Esophagus muscularis mucosa (tissue), 4 donors: ENCODE results near the gene NRG2. TPM values are rescaled to one million over a fixed set of nuclear protein-coding genes. Genes with fewer than 3 reads are reported as not detected.

Experiments
- DNase-seq: peaks from one replicate; pipeline ENCODE4 v3.0.0-alpha.2; 2017; ENCODE audit errors: extremely low spot score
- H3K27ac ChIP-seq, 4 donors: fragments of 200-600 bp; sonication (generic); replicated peaks in 1 of 4; 1 replicate in 3 of 4; 2 replicates in 1 of 4; pipeline ENCODE4 v1.5.1; 2016 to 2019; ENCODE audit warnings: mild to moderate bottlenecking in 1 of 4
- H3K27me3 ChIP-seq, 4 donors: fragments of 200-600 bp; sonication (generic); one replicate each; pipeline versions ENCODE4 v1.5.1 to v1.6.0; 2016 to 2019
- H3K36me3 ChIP-seq, 4 donors: fragments of 200-600 bp; sonication (generic); one replicate each; pipeline ENCODE4 v1.5.1; 2016 to 2019
- H3K4me1 ChIP-seq, 4 donors: fragments of 200-600 bp; sonication (generic); one replicate each; pipeline ENCODE4 v1.5.1; 2016 to 2019
- H3K4me3 ChIP-seq, 4 donors: fragments of 200-600 bp; sonication (generic); 1 replicate in 2 of 4; 2 replicates in 2 of 4; pipeline ENCODE4 v1.5.1; 2016 to 2019; ENCODE audit warnings: mild to moderate bottlenecking in 4 of 4, moderate library complexity in 1 of 4
- H3K9me3 ChIP-seq, 4 donors: fragments of 200-600 bp; sonication (generic); 1 replicate in 3 of 4; 2 replicates in 1 of 4; pipeline ENCODE4 v1.5.1; 2016 to 2019
- EP300 ChIP-seq: sonication (generic); formaldehyde crosslinking; IDR thresholded peaks from one replicate; pipeline ENCODE4 v1.6.1; 2017; ENCODE audit warnings: antibody characterized with exemption
- POLR2A ChIP-seq: fragments of 450-650 bp; IDR thresholded peaks from one replicate; pipeline ENCODE4 v1.6.1; 2017; ENCODE audit warnings: antibody characterized with exemption, moderate library complexity, mild to moderate bottlenecking, low read depth
- POLR2AphosphoS5 ChIP-seq, 2 donors: sonication (generic); formaldehyde crosslinking; IDR thresholded peaks; one replicate each; pipeline ENCODE4 v1.6.1; 2017; ENCODE audit warnings: antibody characterized with exemption in 2 of 2
- WGBS: methylation state at CpG from one replicate; pipeline ENCODE4 v1.1.5; 2018; 5-methylcytosine and 5-hydroxymethylcytosine counted together
- intact Hi-C: fragments of 100-400 bp; cut with DNase I; formaldehyde crosslinking; loops from one replicate; pipeline ENCODE4 v1.15.1; 2023
- total RNA-seq, 4 donors: library from RNA; depleted of rRNA; stranded (reverse); fragments of >200 nt; gene quantifications; one replicate each; pipeline versions ENCODE4 v1.1.0 to v1.2.1, GENCODE V29; 2016
- TF ChIP-seq, protein P1 (sequence below), 3 experiments: fragments of 200-600 bp in 2 of 3; fragments of 450-650 bp in 1 of 3; sonication (generic) in 2 of 3; IDR thresholded peaks; one replicate each; pipeline ENCODE4 v1.5.1; 2017 to 2019; ENCODE audit warnings: antibody characterized with exemption in 3 of 3, mild to moderate bottlenecking in 2 of 3, moderate library complexity in 1 of 3

The NRG2 gene
- total RNA-seq, 4 donors from 2014 or later = 2.8 to 5.0 (median 4.1) TPM

DNA sequence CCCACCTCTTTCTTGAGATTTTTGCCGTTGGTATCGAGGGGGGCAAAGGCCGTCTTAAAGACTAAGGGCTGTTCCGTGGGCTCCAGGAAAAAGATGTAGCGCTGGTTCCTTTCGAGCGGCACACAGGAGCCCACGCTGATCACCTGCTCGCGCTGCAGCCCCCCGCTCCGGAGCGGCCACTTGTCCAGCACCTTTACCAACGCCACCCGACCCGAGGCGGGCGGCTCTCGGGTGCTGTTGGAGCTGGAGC is 781 bp downstream of the NRG2 start:
- Histone ChIP-seq H3K4me3 (peak overlapping the region; percentile 68 to 84 (median 80)), H3K27ac (peak overlapping the region; percentile 76 to 82 (median 80)), H3K4me1 (peaks cover 46 to 57% (median 55%) of the 10 kb centered on the region in 4 donors), H3K27me3 (no peaks in the 10 kb centered on the region), H3K9me3 (no peaks in the 10 kb centered on the region), H3K36me3 (no peaks in the 10 kb centered on the region)
- intact Hi-C loops = loop anchor here (2.0 kb wide), 1 partner anchor 74 kb away; no protein-coding TSS in a partner anchor
- WGBS = 0% methylated on average over 9 of the region's 19 CpGs
- no peak for TF ChIP-seq POLR2AphosphoS5 (IDR thresholded peaks at IDR 0.05)
- TF ChIP-seq POLR2A = no peak
- DNase-seq = no peak

DNA sequence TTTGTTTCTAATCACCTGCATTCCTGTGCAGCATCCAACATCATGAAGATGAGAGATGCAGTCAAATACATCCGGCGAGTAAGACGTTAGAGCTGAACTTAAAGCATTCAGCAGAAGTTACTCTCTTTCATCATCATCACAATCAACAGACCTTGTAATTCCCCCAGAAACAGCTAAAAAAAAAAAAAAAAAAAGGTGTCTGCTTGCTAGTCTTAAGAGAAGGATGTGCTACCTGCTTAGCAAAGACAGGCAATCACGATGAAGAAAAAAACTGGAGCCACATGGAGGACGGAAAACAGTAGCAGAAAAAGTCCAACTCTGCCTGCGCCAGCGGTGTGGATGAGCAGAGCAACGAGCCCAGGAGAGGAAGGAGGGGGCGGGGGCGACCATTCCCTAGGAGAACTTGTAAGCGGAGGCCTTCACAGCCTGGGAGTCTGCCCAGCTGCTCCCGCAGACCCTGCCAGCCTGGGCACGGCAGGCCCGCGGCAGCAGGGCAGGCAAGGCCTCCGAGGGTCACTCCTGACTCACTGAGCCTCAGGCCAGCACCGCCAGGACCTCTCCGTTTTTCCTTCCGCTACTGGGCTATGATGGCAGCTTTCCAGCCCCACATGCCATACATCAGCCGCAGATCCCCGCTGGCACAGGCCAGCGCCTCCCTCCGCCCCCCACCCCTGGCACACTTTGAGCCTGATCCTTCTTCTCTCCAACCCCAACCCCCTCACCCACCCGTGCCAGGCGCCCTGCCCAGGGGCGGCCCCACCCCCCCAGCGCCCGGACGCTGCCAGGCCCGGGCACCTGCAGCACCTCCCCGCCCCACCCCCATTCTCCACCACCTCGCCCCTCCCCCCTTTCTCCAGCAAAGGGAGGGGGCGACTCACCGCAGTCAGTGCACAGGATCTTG is 1.4 kb downstream of the NRG2 start:
- intact Hi-C loops = loop anchor here (2.0 kb wide), 1 partner anchor 73 kb away; no protein-coding TSS in a partner anchor
- Histone ChIP-seq H3K36me3 (no peaks in the 10 kb centered on the region), H3K9me3 (no peaks in the 10 kb centered on the region), H3K27ac (peak overlapping the region; percentile 76 to 82 (median 80)), H3K4me3 (peak overlapping the region; percentile 68 to 84 (median 80)), H3K27me3 (no peaks in the 10 kb centered on the region), H3K4me1 (peaks cover 46 to 62% (median 57%) of the 10 kb centered on the region in 4 donors)
- DNase-seq = no peak
- 9% methylated on average over 25 of the region's 34 CpGs for WGBS
- TF ChIP-seq POLR2AphosphoS5 (IDR thresholded peaks at IDR 0.05) (peak; percentile 21 to 24), EP300 (no peak)
- TF ChIP-seq, protein P1, sequence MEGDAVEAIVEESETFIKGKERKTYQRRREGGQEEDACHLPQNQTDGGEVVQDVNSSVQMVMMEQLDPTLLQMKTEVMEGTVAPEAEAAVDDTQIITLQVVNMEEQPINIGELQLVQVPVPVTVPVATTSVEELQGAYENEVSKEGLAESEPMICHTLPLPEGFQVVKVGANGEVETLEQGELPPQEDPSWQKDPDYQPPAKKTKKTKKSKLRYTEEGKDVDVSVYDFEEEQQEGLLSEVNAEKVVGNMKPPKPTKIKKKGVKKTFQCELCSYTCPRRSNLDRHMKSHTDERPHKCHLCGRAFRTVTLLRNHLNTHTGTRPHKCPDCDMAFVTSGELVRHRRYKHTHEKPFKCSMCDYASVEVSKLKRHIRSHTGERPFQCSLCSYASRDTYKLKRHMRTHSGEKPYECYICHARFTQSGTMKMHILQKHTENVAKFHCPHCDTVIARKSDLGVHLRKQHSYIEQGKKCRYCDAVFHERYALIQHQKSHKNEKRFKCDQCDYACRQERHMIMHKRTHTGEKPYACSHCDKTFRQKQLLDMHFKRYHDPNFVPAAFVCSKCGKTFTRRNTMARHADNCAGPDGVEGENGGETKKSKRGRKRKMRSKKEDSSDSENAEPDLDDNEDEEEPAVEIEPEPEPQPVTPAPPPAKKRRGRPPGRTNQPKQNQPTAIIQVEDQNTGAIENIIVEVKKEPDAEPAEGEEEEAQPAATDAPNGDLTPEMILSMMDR (IDR thresholded peaks at IDR 0.05) = no peak

DNA sequence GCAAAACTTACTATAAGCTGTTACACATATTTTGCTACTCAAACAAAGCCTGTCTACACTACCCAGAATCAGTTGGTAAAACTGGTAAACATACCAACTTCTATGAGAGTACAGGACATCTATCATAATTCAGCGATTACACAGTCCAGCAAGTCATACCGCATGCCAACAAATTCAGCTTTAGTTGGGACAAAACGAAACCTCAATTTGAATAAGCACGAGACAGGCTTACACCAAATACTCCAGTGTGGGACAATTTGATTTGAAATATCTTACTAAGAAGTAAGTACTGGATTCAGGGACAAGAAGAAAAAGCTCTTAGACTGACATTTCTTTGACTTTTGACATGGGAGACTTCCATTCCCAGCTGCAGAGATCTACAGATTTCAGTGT is 2.0 kb downstream of the NRG2 start:
- peak overlapping the region; percentile 76 to 82 (median 80) for H3K27ac ChIP-seq
- 54% methylated on average over 4 of the region's 4 CpGs for WGBS
- no peak for DNase-seq
- intact Hi-C loops = no loop called here
- H3K4me1 ChIP-seq = peaks cover 52 to 68% (median 63%) of the 10 kb centered on the region in 4 donors
- H3K9me3 ChIP-seq = no peaks in the 10 kb centered on the region
- no peaks in the 10 kb centered on the region for H3K36me3 ChIP-seq
- no peaks in the 10 kb centered on the region for H3K27me3 ChIP-seq
- H3K4me3 ChIP-seq = peak overlapping the region; percentile 68 to 84 (median 80)
- TF ChIP-seq EP300 (no peak), POLR2AphosphoS5 (IDR thresholded peaks at IDR 0.05) (no peak), POLR2A (no peak)
- TF ChIP-seq, protein P1 (IDR thresholded peaks at IDR 0.05) = no peak

DNA sequence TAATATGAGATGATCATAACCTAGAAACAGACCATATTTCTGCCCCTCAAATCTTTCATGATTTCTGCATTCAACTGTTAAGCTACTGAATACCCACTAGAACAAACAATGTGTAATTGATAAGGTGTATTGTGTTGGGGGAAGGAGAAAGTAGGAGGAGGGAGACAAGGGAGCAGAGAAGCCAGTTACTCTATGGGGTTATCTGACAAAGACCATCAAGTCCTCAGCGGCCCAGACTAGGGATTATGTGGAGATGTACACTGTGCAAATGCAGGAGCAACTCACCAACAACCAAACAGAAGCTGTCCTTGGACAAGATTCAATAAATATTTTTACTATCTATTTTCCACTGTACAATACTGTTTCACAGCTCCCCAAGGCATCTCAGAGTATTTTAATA is 2.7 kb downstream of the NRG2 start:
- Histone ChIP-seq H3K4me1 (peaks cover 60 to 76% (median 69%) of the 10 kb centered on the region in 4 donors), H3K9me3 (no peaks in the 10 kb centered on the region), H3K27me3 (no peaks in the 10 kb centered on the region), H3K4me3 (peak overlapping the region in 1 of 4 donors; percentile 82), H3K36me3 (no peaks in the 10 kb centered on the region), H3K27ac (peak overlapping the region; percentile 76 to 82 (median 80))
- DNase-seq = no peak
- no peak for TF ChIP-seq EP300
- TF ChIP-seq POLR2AphosphoS5 (IDR thresholded peaks at IDR 0.05) = no peak
- no peak for TF ChIP-seq POLR2A
- TF ChIP-seq, protein P1 (IDR thresholded peaks at IDR 0.05) = no peak
- intact Hi-C loops = no loop called here
- 87% methylated on average over 1 of the region's 1 CpG for WGBS

DNA sequence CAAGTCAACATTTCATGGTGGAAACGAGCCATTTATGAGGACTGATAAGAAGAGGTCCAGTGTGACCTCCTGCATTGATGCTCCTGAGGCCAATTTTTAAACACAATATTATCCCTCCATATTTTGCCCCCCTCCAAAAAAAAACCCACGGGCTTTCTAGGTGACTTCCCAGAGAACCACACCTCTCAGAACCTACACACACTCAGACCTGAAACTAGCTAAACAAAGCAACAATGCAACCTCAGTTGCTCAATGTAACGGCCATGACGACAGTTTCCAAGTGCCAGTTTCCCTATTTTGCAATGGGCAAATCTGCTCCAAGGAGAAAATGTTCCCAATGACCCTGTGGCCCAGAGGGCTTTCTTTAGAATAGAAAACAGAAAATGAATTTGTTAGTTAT is 3.5 kb downstream of the NRG2 start:
- H3K4me3 ChIP-seq = peak overlapping the region in 1 of 4 donors; percentile 52
- intact Hi-C loops = no loop called here
- no peaks in the 10 kb centered on the region for H3K36me3 ChIP-seq
- DNase-seq = no peak
- peak; percentile 14 to 41 for TF ChIP-seq POLR2AphosphoS5 (IDR thresholded peaks at IDR 0.05)
- TF ChIP-seq, protein P1 (IDR thresholded peaks at IDR 0.05) = no peak
- H3K9me3 ChIP-seq = no peaks in the 10 kb centered on the region
- no peaks in the 10 kb centered on the region for H3K27me3 ChIP-seq
- peak overlapping the region; percentile 76 to 82 (median 80) for H3K27ac ChIP-seq
- WGBS = 64% methylated on average over 4 of the region's 4 CpGs
- peaks cover 60 to 77% (median 71%) of the 10 kb centered on the region in 4 donors for H3K4me1 ChIP-seq
